HG02885 (cell line): ENCODE results near the gene HES5.
A peak's percentile ranks its signal among the peaks of the same experiment; 100 is the strongest.
"Not testable (repeated sequence)": the region's sequence is repeated elsewhere in the genome, so short reads cannot be mapped to it uniquely, and the experiment has no call there.

Experiments used
- ATAC-seq: cut with Tn5 transposase; IDR thresholded peaks from one replicate; pipeline ENCODE4 v1.9.1; 2021; ENCODE audit warnings: mild to moderate bottlenecking; ENCODE audit not compliant: unreplicated experiment, poor library complexity

The HES5 gene

DNA sequence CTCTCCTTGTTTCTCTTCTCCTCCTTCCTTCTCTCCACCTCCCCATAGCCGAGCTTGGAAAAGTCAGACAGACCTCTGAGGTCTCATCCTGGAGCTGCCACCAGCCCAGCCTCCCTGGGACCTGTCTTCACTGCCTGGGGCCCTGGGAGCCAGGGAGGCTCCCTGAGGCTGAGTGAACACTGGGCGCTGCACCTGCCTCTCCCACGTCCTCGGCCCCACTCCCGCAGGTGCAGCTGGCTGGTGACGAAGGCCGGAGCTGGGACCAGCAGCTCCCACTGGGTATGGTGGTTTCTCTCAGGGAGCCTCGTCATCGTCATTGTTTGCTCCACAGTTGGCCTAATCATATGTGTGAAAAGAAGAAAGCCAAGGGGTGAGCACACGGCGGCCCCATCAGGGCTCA is 31.4 kb upstream of the HES5 start:
- ATAC-seq, result no peak

DNA sequence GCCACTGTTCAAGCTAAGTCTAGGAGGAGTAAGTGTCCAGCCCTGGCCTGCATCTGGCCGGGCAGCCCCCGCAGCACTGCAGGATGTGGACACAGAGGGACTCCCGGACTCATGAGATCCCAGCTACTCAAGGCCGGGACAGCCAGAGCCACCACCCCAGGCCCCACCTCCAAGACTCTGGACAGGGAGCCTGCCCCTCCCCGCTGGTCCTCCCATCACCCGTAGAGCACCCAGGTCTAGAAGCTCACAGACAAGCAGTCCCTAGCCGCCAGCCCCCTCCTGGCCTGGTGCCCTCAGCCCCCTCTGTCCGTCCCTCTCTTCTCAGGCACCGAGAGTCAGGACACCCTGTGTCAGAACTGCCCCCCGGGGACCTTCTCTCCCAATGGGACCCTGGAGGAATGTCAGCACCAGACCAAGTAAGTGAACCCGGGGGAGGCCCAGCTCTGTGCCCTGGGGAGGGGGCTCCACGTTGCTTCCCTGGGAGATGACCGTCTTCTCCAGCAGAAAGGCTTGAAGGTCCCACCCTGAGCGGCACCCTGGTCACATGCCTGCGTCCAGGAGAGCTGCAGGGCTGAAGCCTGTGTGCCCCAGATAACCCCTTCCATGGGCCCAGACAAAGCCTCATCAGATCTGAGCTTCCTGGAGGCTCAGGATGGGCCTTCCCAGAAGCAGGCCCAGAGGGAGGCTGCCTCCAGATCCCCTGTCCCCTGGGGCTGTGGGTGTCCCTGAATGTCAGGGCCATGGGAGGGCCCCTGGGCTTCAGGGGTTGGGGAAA is 30.4 kb upstream of the HES5 start:
- ATAC-seq, result no peak

- no peak for ATAC-seq
Observed at GRCh38 chr1:2559509-2560298, 29.6 kb upstream of the HES5 start.

- no peak for ATAC-seq
Observed at GRCh38 chr1:2558861-2559260, 28.8 kb upstream of the HES5 start.

GRCh38 chr1:2558420-2558819 is 28.4 kb upstream of the HES5 start:
- ATAC-seq, result no peak

- no peak for ATAC-seq
Observed at GRCh38 chr1:2557482-2558400, 27.7 kb upstream of the HES5 start.

- peak; percentile 17 for ATAC-seq
Observed at GRCh38 chr1:2556678-2557481, 26.8 kb upstream of the HES5 start.

- ATAC-seq, result peak; percentile 37
Observed at GRCh38 chr1:2556277-2556677, 26.2 kb upstream of the HES5 start, which contains the start of gene TNFRSF14. Gene TNFRSF14, plus strand, starts transcription at chr1:2556371. Its CDS starts 294 bp downstream, at chr1:2556665.

DNA sequence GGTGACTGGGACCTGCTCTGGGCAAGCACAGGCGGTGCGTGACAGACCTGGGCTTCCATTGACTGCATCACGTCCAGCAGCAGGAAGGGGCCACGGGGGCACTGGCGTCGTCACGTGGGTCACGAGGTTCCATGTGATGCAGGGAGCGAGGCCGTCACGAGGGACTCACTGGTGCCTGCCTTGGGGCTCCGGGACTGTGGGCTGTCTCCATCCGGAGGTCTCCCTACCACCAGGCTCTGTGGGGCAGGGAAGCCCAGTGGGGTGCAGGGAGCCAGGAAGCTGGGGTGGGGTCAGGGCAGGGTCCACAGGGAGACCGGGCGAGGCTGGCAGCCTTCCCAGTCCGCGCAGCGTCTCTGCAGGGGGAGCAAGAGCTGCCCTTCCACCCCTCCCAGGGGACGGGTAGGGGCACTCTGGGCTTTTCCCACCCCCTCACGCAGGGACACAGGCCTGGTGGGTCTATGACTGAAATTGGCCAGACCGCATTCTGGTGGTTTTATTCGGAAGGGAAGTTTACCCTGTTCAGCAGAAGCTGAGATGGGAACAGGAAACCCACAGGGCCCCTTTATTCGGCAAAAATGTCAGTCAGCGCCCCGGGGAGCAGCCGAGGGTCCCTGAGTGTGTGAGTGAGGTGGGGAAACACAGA is 25.7 kb upstream of the HES5 start:
- ATAC-seq, result peak; percentile 40

- no peak for ATAC-seq
Observed at GRCh38 chr1:2554621-2555387, 24.7 kb upstream of the HES5 start.

- ATAC-seq, result no peak
Observed at GRCh38 chr1:2553871-2554620, 24.0 kb upstream of the HES5 start.

- not testable (repeated sequence) for ATAC-seq
Observed at GRCh38 chr1:2553076-2553475, 23.0 kb upstream of the HES5 start.

DNA sequence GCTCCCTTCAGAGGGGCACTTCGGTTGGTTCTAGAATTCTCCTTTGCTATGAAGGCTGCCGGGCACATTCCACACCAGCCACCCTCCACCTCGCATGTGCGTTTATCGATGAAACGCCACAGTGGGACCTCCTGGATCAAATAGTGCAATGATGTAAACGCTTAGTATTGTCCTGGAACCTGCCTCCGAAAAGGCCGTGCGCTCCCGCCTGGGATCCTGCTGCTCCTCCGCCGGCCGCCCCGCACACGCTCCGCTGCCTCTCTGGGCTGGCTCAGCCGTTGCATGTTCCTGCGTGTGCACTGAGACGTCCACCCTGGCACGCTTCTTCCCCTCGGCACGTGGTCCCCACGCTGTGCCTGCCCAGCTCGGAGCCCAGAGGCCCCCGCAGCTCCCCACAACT is 22.1 kb upstream of the HES5 start:
- ATAC-seq, result no peak

- ATAC-seq, result not testable (repeated sequence)
Observed at GRCh38 chr1:2551544-2551943, 21.5 kb upstream of the HES5 start.

- ATAC-seq, result not testable (repeated sequence)
Observed at GRCh38 chr1:2550309-2550861, 20.3 kb upstream of the HES5 start.

- ATAC-seq, result not testable (repeated sequence)
Observed at GRCh38 chr1:2549367-2550029, 19.4 kb upstream of the HES5 start.

GRCh38 chr1:2548068-2548589 is 18.1 kb upstream of the HES5 start:
- peak; percentile 26 for ATAC-seq
